Muscle of back (tissue), 10 donors: ENCODE results near the gene CMKLR1. TPM values are rescaled to one million over a fixed set of nuclear protein-coding genes. Genes with fewer than 3 reads are reported as not detected.

ENCODE experiments used
- polyA plus RNA-seq, 10 donors: library from polyadenylated mRNA; unstranded; fragments of 120-200 nt; gene quantifications; one replicate each; pipeline ENCODE4 v1.2.1, GENCODE V29; 2013; ENCODE audit not compliant: insufficient read length in 10 of 10

Gene CMKLR1
- polyA plus RNA-seq, 10 donors: 3.3 to 6.6 (median 5.0) TPM

Other genes starting within 250 kb of the CMKLR1 start
- gene WSCD2, start 210.0 kb downstream of the CMKLR1 start, polyA plus RNA-seq: 1 to 10 TPM; 1.4 to 4.2 (median 3.1) TPM
- gene FICD, start 176.0 kb upstream of the CMKLR1 start, polyA plus RNA-seq: 1 to 10 TPM; 1.5 to 3.7 (median 2.5) TPM
- 10 to 100 TPM; 28.6 to 41.0 (median 35.2) TPM for gene SART3, start 221.9 kb upstream of the CMKLR1 start, polyA plus RNA-seq
- gene ISCU, start 223.3 kb upstream of the CMKLR1 start, polyA plus RNA-seq: 10 to 100 TPM; 82.1 to 99.6 (median 88.4) TPM